H1 (cell line): ENCODE data around the gene DPYD. TPM values are rescaled to one million over a fixed set of nuclear protein-coding genes. Genes with fewer than 3 reads are reported as not detected.

Experiments used
- ATF2 ChIP-seq: IDR thresholded peaks from 2 replicates; pipeline ENCODE4 v1.6.1; 2012; ENCODE audit warnings: low read length, inconsistent platforms
- BCL11A ChIP-seq, 2 experiments: IDR thresholded peaks; one replicate each; pipeline ENCODE4 v1.6.1; 2011; ENCODE audit warnings: low read depth in 2 of 2, low read length in 2 of 2, mild to moderate bottlenecking in 2 of 2
- CBX5 ChIP-seq: fragments of 300-800, 300-1000 bp; sonication (generic); IDR thresholded peaks from 2 replicates; pipeline ENCODE4 v1.7.1; 2016; ENCODE audit warnings: antibody characterized with exemption, low read length, low read depth
- CHD2 ChIP-seq: IDR thresholded peaks from 2 replicates; pipeline ENCODE4 v1.6.1; 2012; ENCODE audit warnings: low read length, improper control_type of control experiment
- CHD7 ChIP-seq: fragments of 300-600 bp; sonication (generic); IDR thresholded peaks from 2 replicates; pipeline ENCODE4 v1.7.1; 2012; ENCODE audit warnings: low read length, moderate library complexity, mild to moderate bottlenecking, inconsistent platforms; ENCODE audit not compliant: insufficient replicate concordance
- HDAC2 ChIP-seq, 2 experiments: fragments of 300-600 bp in 1 of 2; sonication (generic) in 1 of 2; IDR thresholded peaks; 2 replicates each; pipeline ENCODE4 v1.6.1; 2011 to 2012; ENCODE audit warnings: low read depth in 2 of 2, low read length in 2 of 2, mild to moderate bottlenecking in 2 of 2, moderate library complexity in 2 of 2, borderline replicate concordance in 1 of 2, inconsistent platforms in 1 of 2
- JUN ChIP-seq: IDR thresholded peaks from 2 replicates; pipeline ENCODE4 v1.6.1; 2011; ENCODE audit warnings: low read depth, mild to moderate bottlenecking, improper control_type of control experiment, low read length
- RNF2 ChIP-seq: fragments of 200-900, 300-1000 bp; sonication (generic); IDR thresholded peaks from 2 replicates; pipeline ENCODE4 v1.7.1; 2016; ENCODE audit warnings: borderline replicate concordance, low read depth, mild to moderate bottlenecking, antibody characterized with exemption, low read length; ENCODE audit not compliant: poor library complexity, severe bottlenecking; ENCODE audit errors: missing control alignments
- SP2 ChIP-seq: IDR thresholded peaks from 2 replicates; pipeline ENCODE4 v1.6.1; 2012; ENCODE audit warnings: mild to moderate bottlenecking, low read length, inconsistent platforms
- SP4 ChIP-seq: IDR thresholded peaks from 2 replicates; pipeline ENCODE4 v1.6.1; 2012; ENCODE audit warnings: low read length, inconsistent platforms
- polyA plus RNA-seq, 7 experiments: library from polyadenylated mRNA; depleted of rRNA in 3 of 7; stranded (reverse) in 5 of 7; unstranded in 2 of 7; fragments of >200 nt in 5 of 7; fragments of 200-250 nt in 2 of 7; gene quantifications; 1 replicate in 5 of 7; 2 replicates in 1 of 7; 4 replicates in 1 of 7; pipeline versions ENCODE4 v1.2.1 to v1.2.3, GENCODE V29; 2011 to 2013; ENCODE audit warnings: missing spikeins in 2 of 7, mixed read lengths in 2 of 7
- total RNA-seq: library from RNA; stranded (reverse); fragmentation: NEBNext Ultra II Directional; extraction: Animal tissue kit (Norgen Biotek cat#: 25700); gene quantifications from 2 replicates; pipeline ENCODE4 v1.2.1, GENCODE V29; 2021

The DPYD gene
- total and polyA plus RNA-seq, 2 of the 8 experiments (the other 6 are each of a cell fraction or from before 2014, with no cell fraction given) = 0.29 to 0.73 TPM

- no peak for TF ChIP-seq CHD7
- no peak for TF ChIP-seq RNF2
- no peak for TF ChIP-seq CHD2
- no peak for TF ChIP-seq SP4
- no peak for TF ChIP-seq HDAC2 (IDR thresholded peaks at IDR 0.05; ENCODE audit: borderline replicate concordance in 1 of 2, low read depth in 2 of 2, low read length in 2 of 2)
- TF ChIP-seq ATF2 = no peak
- TF ChIP-seq CBX5 = no peak
- no peak for TF ChIP-seq BCL11A (IDR thresholded peaks at IDR 0.05; ENCODE audit: low read depth in 2 of 2, low read length in 2 of 2)
- no peak for TF ChIP-seq SP2
- no peak for TF ChIP-seq JUN
Observed at GRCh38 chr1:97623220-97623619, 297.6 kb downstream of the DPYD start (continued).
